Hypothalamus (tissue), 51 donors: ENCODE results near the gene GRIN2A.

Experiments used
- DNase-seq, 51 donors: peaks; one replicate each; lab custom pipeline; 2025; lab: John Stamatoyannopoulos, UW

The GRIN2A gene

GRCh38 chr16:10039220-10040096 is 142.8 kb downstream of the GRIN2A start:
- peak in 39 of 51 donors; percentile 4 to 87 (median 34) for DNase-seq

GRCh38 chr16:10037751-10038150 is 144.5 kb downstream of the GRIN2A start:
- no peak for DNase-seq

- DNase-seq: no peak
Measured at GRCh38 chr16:10036956-10037355, 145.3 kb downstream of the GRIN2A start.

GRCh38 chr16:10033556-10033955 is 148.7 kb downstream of the GRIN2A start:
- peak in 1 of 51 donors; percentile 16 for DNase-seq

GRCh38 chr16:10031955-10032354 is 150.3 kb downstream of the GRIN2A start:
- DNase-seq: no peak

GRCh38 chr16:10031473-10031872 is 150.8 kb downstream of the GRIN2A start:
- no peak for DNase-seq

- no peak for DNase-seq
Measured at GRCh38 chr16:10028644-10029043, 153.6 kb downstream of the GRIN2A start.

GRCh38 chr16:10027553-10027952 is 154.7 kb downstream of the GRIN2A start:
- DNase-seq: no peak

GRCh38 chr16:10026593-10026992 is 155.6 kb downstream of the GRIN2A start:
- DNase-seq: no peak

GRCh38 chr16:10022098-10022497 is 160.1 kb downstream of the GRIN2A start:
- no peak for DNase-seq

GRCh38 chr16:10020866-10021265 is 161.4 kb downstream of the GRIN2A start:
- no peak for DNase-seq

- no peak for DNase-seq
Measured at GRCh38 chr16:10016752-10017151, 165.5 kb downstream of the GRIN2A start.

- DNase-seq: no peak
Measured at GRCh38 chr16:10015397-10015796, 166.8 kb downstream of the GRIN2A start.

GRCh38 chr16:10013774-10014173 is 168.5 kb downstream of the GRIN2A start:
- no peak for DNase-seq

GRCh38 chr16:10013364-10013763 is 168.9 kb downstream of the GRIN2A start:
- peak in 10 of 51 donors; percentile 3 to 47 (median 16) for DNase-seq

GRCh38 chr16:10009684-10010083 is 172.5 kb downstream of the GRIN2A start:
- peak in 36 of 51 donors; percentile 5 to 80 (median 35) for DNase-seq

GRCh38 chr16:10003486-10003885 is 178.7 kb downstream of the GRIN2A start:
- peak in 2 of 51 donors; percentile 38 to 44 for DNase-seq

GRCh38 chr16:10001258-10001775 is 180.9 kb downstream of the GRIN2A start:
- DNase-seq: no peak

- DNase-seq: peak in 1 of 51 donors; percentile 60
Measured at GRCh38 chr16:9996221-9996620, 186.0 kb downstream of the GRIN2A start.

GRCh38 chr16:9992441-9992840 is 189.8 kb downstream of the GRIN2A start:
- no peak for DNase-seq

GRCh38 chr16:9980981-9981380 is 201.2 kb downstream of the GRIN2A start:
- DNase-seq: no peak

GRCh38 chr16:9978160-9978725 is 204.0 kb downstream of the GRIN2A start:
- no peak for DNase-seq
